ENCODE measurements around the gene ZNF777. TPM values are rescaled to one million over a fixed set of nuclear protein-coding genes. Genes with fewer than 3 reads are reported as not detected.

The ZNF777 gene
- total RNA-seq, 1 donor from 2014 or later, result 16.3 TPM

DNA sequence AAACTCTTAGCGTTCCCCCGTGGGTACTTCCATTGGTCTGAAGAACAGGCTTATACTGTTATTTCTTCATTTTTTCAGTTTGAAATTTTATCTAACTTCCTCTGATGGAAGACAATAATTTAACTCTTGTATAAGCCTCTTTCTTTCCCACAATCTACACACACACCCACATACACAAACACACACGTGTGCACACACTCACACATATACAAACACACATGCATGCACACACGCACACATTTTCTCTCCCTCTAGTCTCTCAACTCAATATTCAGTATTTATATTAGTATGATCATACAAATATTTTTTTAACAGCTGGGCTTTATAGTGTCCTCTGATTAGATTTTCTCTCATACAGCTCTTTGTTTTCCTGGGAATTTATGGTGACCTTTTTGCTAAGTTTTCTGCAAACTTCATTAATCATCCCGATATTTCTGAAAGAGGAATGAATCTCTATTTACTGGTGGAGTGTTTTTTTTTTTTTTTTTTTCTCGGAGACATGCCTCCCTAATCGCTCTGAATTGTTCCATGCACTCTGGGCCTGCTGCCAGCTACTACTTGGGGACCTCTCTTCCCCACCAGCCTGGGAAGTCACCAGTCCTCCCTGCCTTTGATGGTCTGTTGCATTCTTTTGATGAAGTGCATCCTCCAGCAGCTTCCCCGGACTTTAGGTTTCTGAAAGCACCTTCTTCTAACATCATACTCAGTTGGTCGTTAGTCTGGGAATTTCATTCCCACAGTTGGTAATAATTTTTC is 75.5 kb downstream of the ZNF777 start:
- no peaks in the 10 kb centered on the region for H3K4me1 Mint-ChIP-seq (ENCODE audit: unreplicated experiment)
- H3K27me3 Mint-ChIP-seq (ENCODE audit: unreplicated experiment), result peaks cover 16% of the 10 kb centered on the region
- TF ChIP-seq CTCF (IDR thresholded peaks at IDR 0.05), result no peak
- DNase-seq (ENCODE audit: extremely low spot score, unreplicated experiment), result no peak
- H3K9me3 Mint-ChIP-seq (ENCODE audit: unreplicated experiment), result peaks cover 2% of the 10 kb centered on the region
- H3K27ac Mint-ChIP-seq (ENCODE audit: unreplicated experiment), result no peak overlapping the region
- H3K36me3 Mint-ChIP-seq (ENCODE audit: unreplicated experiment), result peaks cover 2% of the 10 kb centered on the region
- no peak overlapping the region for H3K4me3 Mint-ChIP-seq (ENCODE audit: unreplicated experiment)

Other genes starting within 250 kb of the ZNF777 start
- 11.9 and 13.0 TPM in 2 replicates for gene ZNF212, start 221.4 kb downstream of the ZNF777 start, total RNA-seq
- 25.4 and 26.0 TPM in 2 replicates for gene ZNF783, start 198.9 kb downstream of the ZNF777 start, total RNA-seq
- 19.1 and 20.5 TPM in 2 replicates for gene ZNF746, start 36.7 kb upstream of the ZNF777 start, total RNA-seq